Mesenchymal stem cell (in vitro differentiated cells and primary cell): Measurements from ENCODE around the gene DGKH.
A peak's percentile ranks its signal among the peaks of the same experiment; 100 is the strongest.

Source experiments
- DNase-seq: peaks from one replicate; pipeline ENCODE4 v3.0.0-alpha.2; 2013
- H2AFZ ChIP-seq: one replicate; pipeline ENCODE4 v1.6.1; 2013; ENCODE audit warnings: low read depth, mild to moderate bottlenecking, control low read depth, inconsistent platforms, low read length, moderate library complexity
- H2AK5ac ChIP-seq: 2 replicates; pipeline ENCODE4 v1.6.1; 2013; ENCODE audit warnings: low read length, moderate library complexity, mild to moderate bottlenecking, inconsistent platforms; ENCODE audit not compliant: severe bottlenecking
- H2BK120ac ChIP-seq: one replicate; pipeline ENCODE4 v1.6.1; 2013; ENCODE audit warnings: low read depth, mild to moderate bottlenecking, inconsistent platforms, low read length, moderate library complexity
- H2BK12ac ChIP-seq, 2 experiments: one replicate each; pipeline ENCODE4 v1.6.1; 2013; ENCODE audit warnings: inconsistent platforms in 2 of 2, low read length in 2 of 2, mild to moderate bottlenecking in 2 of 2, moderate library complexity in 2 of 2, control low read depth in 1 of 2
- H2BK15ac ChIP-seq: one replicate; pipeline ENCODE4 v1.6.1; 2013; ENCODE audit warnings: mild to moderate bottlenecking, low read depth, inconsistent platforms; ENCODE audit not compliant: poor library complexity, severe bottlenecking
- H2BK5ac ChIP-seq: 2 replicates; pipeline ENCODE4 v1.6.1; 2013; ENCODE audit warnings: low read depth, mild to moderate bottlenecking, low read length, control low read depth, inconsistent platforms; ENCODE audit not compliant: poor library complexity, severe bottlenecking
- H3K14ac ChIP-seq, 2 experiments: one replicate each; pipeline ENCODE4 v1.6.1; 2013; ENCODE audit warnings: inconsistent platforms in 2 of 2, low read length in 2 of 2, control low read depth in 1 of 2, mild to moderate bottlenecking in 1 of 2, moderate library complexity in 1 of 2
- H3K18ac ChIP-seq, 2 experiments: one replicate each; pipeline ENCODE4 v1.6.1; 2013; ENCODE audit warnings: inconsistent platforms in 2 of 2, low read length in 2 of 2, control low read depth in 1 of 2, low read depth in 1 of 2, mild to moderate bottlenecking in 1 of 2
- H3K23ac ChIP-seq, 2 experiments: one replicate each; pipeline ENCODE4 v1.6.1; 2013; ENCODE audit warnings: inconsistent platforms in 2 of 2, low read length in 2 of 2, mild to moderate bottlenecking in 2 of 2, moderate library complexity in 2 of 2, control low read depth in 1 of 2
- H3K27ac ChIP-seq: 2 replicates; pipeline ENCODE4 v1.5.1; 2013; ENCODE audit warnings: mild to moderate bottlenecking, moderate library complexity, low read length, control low read depth, inconsistent platforms; ENCODE audit not compliant: poor library complexity, severe bottlenecking
- H3K27me3 ChIP-seq, 2 experiments: 2 replicates each; pipeline versions ENCODE4 v1.6.1 to v1.7.0; 2013; ENCODE audit warnings: low read length in 2 of 2, mild to moderate bottlenecking in 2 of 2, moderate library complexity in 2 of 2, control low read depth in 1 of 2, inconsistent platforms in 1 of 2; ENCODE audit not compliant: control insufficient read depth in 1 of 2, insufficient read depth in 1 of 2
- H3K36me3 ChIP-seq, 2 experiments: 2 replicates each; pipeline versions ENCODE4 v1.6.1 to v1.7.0; 2013; ENCODE audit warnings: low read length in 2 of 2, control low read depth in 1 of 2, inconsistent platforms in 1 of 2, low read depth in 1 of 2, mild to moderate bottlenecking in 1 of 2; ENCODE audit not compliant: insufficient read depth in 2 of 2, control insufficient read depth in 1 of 2
- H3K4ac ChIP-seq, 2 experiments: one replicate each; pipeline ENCODE4 v1.6.1; 2013; ENCODE audit warnings: inconsistent platforms in 2 of 2, low read length in 2 of 2, mild to moderate bottlenecking in 2 of 2, moderate library complexity in 2 of 2, control low read depth in 1 of 2, low read depth in 1 of 2
- H3K4me1 ChIP-seq: 2 replicates; pipeline ENCODE4 v1.6.1; 2013; ENCODE audit warnings: low read depth, low read length, control low read depth; ENCODE audit not compliant: control insufficient read depth, insufficient read depth
- H3K4me2 ChIP-seq: 2 replicates; pipeline ENCODE4 v1.6.1; 2013; ENCODE audit warnings: low read length, mild to moderate bottlenecking, inconsistent platforms; ENCODE audit not compliant: poor library complexity, severe bottlenecking
- H3K4me3 ChIP-seq, 2 experiments: 2 replicates each; pipeline versions ENCODE4 v1.5.1 to v1.7.0; 2013; ENCODE audit warnings: low read length in 2 of 2, mild to moderate bottlenecking in 2 of 2, control low read depth in 1 of 2, low read depth in 1 of 2; ENCODE audit not compliant: insufficient read depth in 1 of 2
- H3K79me1 ChIP-seq: replicated peaks from 2 replicates; pipeline ENCODE4 v1.6.1; 2013; ENCODE audit warnings: mild to moderate bottlenecking, control low read depth, low read length, inconsistent platforms; ENCODE audit not compliant: poor library complexity, severe bottlenecking
- H3K9ac ChIP-seq: 2 replicates; pipeline ENCODE4 v1.7.0; 2013; ENCODE audit warnings: mild to moderate bottlenecking, low read length, moderate library complexity
- H3K9me3 ChIP-seq: 2 replicates; pipeline ENCODE4 v1.7.0; 2013; ENCODE audit warnings: mild to moderate bottlenecking, low read length; ENCODE audit not compliant: control insufficient read depth
- H4K8ac ChIP-seq: one replicate; pipeline ENCODE4 v1.6.1; 2013; ENCODE audit warnings: inconsistent platforms, mild to moderate bottlenecking, low read length, moderate library complexity
- H4K91ac ChIP-seq: one replicate; pipeline ENCODE4 v1.6.1; 2013; ENCODE audit warnings: mild to moderate bottlenecking, low read length, inconsistent platforms
- WGBS: methylation state at CpG from one replicate; pipeline ENCODE4 v1.1.7; 2013; ENCODE audit warnings: mixed read lengths; 5-methylcytosine and 5-hydroxymethylcytosine counted together

The DGKH gene

GRCh38 chr13:42259515-42259914 is 211.1 kb downstream of the DGKH start:
- Histone ChIP-seq H3K18ac (no peak overlapping the region), H3K4ac (no peak overlapping the region), H4K91ac (no peak overlapping the region), H2BK12ac (no peak overlapping the region), H3K4me1 (no peaks in the 10 kb centered on the region), H3K9ac (no peak overlapping the region), H4K8ac (no peak overlapping the region), H3K36me3 (no peaks in the 10 kb centered on the region), H2BK5ac (no peak overlapping the region), H2BK15ac (no peak overlapping the region), H3K23ac (no peak overlapping the region), H3K79me1 (no peaks in the 10 kb centered on the region), H2BK120ac (no peak overlapping the region), H3K9me3 (no peaks in the 10 kb centered on the region), H2AFZ (no peak overlapping the region), H3K27ac (no peak overlapping the region), H3K27me3 (no peaks in the 10 kb centered on the region), H2AK5ac (no peak overlapping the region), H3K14ac (no peak overlapping the region), H3K4me2 (no peak overlapping the region), H3K4me3 (no peak overlapping the region)
- no peak for DNase-seq
- 93% methylated on average over 4 of the region's 4 CpGs for WGBS

- Histone ChIP-seq H2BK12ac (no peak overlapping the region), H3K18ac (no peak overlapping the region), H2AK5ac (no peak overlapping the region), H2BK5ac (no peak overlapping the region), H3K14ac (no peak overlapping the region), H3K36me3 (no peaks in the 10 kb centered on the region), H3K9me3 (no peaks in the 10 kb centered on the region), H2AFZ (no peak overlapping the region), H3K79me1 (no peaks in the 10 kb centered on the region), H3K9ac (no peak overlapping the region), H3K27ac (no peak overlapping the region), H3K27me3 (no peaks in the 10 kb centered on the region), H3K4me3 (no peak overlapping the region), H4K8ac (no peak overlapping the region), H2BK120ac (no peak overlapping the region), H2BK15ac (no peak overlapping the region), H3K4me1 (no peaks in the 10 kb centered on the region), H3K4ac (no peak overlapping the region), H4K91ac (no peak overlapping the region), H3K4me2 (no peak overlapping the region), H3K23ac (no peak overlapping the region)
- no peak for DNase-seq
- 95% methylated on average over 8 of the region's 8 CpGs for WGBS
Measured at GRCh38 chr13:42260903-42261654, 212.6 kb downstream of the DGKH start.

GRCh38 chr13:42266473-42266872 is 218.0 kb downstream of the DGKH start:
- 66% methylated on average over 3 of the region's 3 CpGs for WGBS
- Histone ChIP-seq H3K4me3 (peak overlapping the region in 1 of 2 experiments; percentile 27), H3K18ac (no peak overlapping the region), H3K27ac (peak overlapping the region; percentile 39), H3K4me2 (no peak overlapping the region), H3K14ac (no peak overlapping the region), H2AFZ (no peak overlapping the region), H3K27me3 (no peaks in the 10 kb centered on the region), H2BK15ac (no peak overlapping the region), H3K9me3 (no peaks in the 10 kb centered on the region), H3K36me3 (no peaks in the 10 kb centered on the region), H2BK120ac (no peak overlapping the region), H2BK5ac (no peak overlapping the region), H3K23ac (no peak overlapping the region), H4K8ac (no peak overlapping the region), H3K9ac (peak overlapping the region; percentile 10), H2BK12ac (peak overlapping the region in 1 of 2 experiments; percentile 34), H2AK5ac (no peak overlapping the region), H3K4ac (no peak overlapping the region), H3K4me1 (peaks cover 2% of the 10 kb centered on the region), H4K91ac (no peak overlapping the region), H3K79me1 (no peaks in the 10 kb centered on the region)
- DNase-seq = peak; percentile 56

- Histone ChIP-seq H3K4me1 (peaks cover 5% of the 10 kb centered on the region), H2AFZ (no peak overlapping the region), H2BK5ac (no peak overlapping the region), H4K91ac (no peak overlapping the region), H3K9me3 (no peaks in the 10 kb centered on the region), H2BK120ac (no peak overlapping the region), H3K36me3 (no peaks in the 10 kb centered on the region), H3K14ac (no peak overlapping the region), H3K4me3 (peak overlapping the region in 1 of 2 experiments; percentile 81), H2AK5ac (no peak overlapping the region), H3K79me1 (peaks cover 7% of the 10 kb centered on the region), H3K4ac (no peak overlapping the region), H3K9ac (peak overlapping the region; percentile 93), H3K27ac (no peak overlapping the region), H2BK12ac (no peak overlapping the region), H3K18ac (no peak overlapping the region), H3K27me3 (no peaks in the 10 kb centered on the region), H4K8ac (no peak overlapping the region), H3K4me2 (no peak overlapping the region), H2BK15ac (no peak overlapping the region), H3K23ac (no peak overlapping the region)
- DNase-seq = no peak
- WGBS = 99% methylated on average over 6 of the region's 6 CpGs
Measured at GRCh38 chr13:42270160-42270856, 221.9 kb downstream of the DGKH start.
